ENCODE results near the gene CCDC40.
"Not testable (repeated sequence)": the region's sequence is repeated elsewhere in the genome, so short reads cannot be mapped to it uniquely, and the experiment has no call there.

The CCDC40 gene

GRCh38 chr17:80087346-80088265 is 51.2 kb downstream of the CCDC40 start:
- DNase-seq = no peak

- no peak for DNase-seq
These were observed 53.3 kb downstream of the CCDC40 start for GRCh38 chr17:80089762-80090161.

DNA sequence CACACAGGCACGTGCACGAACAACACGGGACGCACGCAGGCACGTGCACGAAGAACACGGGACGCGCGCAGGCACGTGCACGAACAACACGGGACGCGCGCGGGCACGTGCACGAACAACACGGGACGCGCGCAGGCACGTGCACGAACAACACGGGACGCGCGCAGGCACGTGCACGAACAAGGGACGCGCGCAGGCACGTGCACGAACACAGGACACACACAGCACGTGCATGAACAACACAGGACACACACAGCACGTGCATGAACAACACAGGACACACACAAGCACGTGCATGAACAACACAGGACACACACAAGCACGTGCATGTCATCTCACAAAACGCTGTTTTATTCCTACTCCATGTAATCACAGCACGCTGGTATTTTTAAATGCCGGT is 53.7 kb downstream of the CCDC40 start:
- not testable (repeated sequence) for DNase-seq

DNA sequence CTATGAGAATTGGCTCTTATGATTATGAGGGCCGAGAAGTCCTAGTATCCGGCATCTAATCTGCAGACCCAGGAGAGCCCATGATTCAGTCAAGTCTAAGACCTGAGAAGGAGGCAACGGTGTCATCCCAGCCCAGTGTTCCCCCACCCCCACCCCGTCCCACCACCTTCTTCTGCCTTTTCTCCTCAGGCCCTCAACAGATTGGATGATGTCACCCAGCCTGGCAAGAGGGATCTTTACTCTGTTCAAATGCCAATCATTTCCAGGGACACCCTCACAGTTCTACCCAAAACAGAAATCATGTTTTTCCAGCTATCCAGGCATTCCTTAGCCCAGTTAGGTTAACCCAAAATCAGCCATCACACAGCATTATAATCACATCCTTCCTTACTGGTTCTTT is 54.9 kb downstream of the CCDC40 start:
- no peak for DNase-seq

GRCh38 chr17:80092959-80093358 is 56.5 kb downstream of the CCDC40 start:
- DNase-seq = no peak

DNA sequence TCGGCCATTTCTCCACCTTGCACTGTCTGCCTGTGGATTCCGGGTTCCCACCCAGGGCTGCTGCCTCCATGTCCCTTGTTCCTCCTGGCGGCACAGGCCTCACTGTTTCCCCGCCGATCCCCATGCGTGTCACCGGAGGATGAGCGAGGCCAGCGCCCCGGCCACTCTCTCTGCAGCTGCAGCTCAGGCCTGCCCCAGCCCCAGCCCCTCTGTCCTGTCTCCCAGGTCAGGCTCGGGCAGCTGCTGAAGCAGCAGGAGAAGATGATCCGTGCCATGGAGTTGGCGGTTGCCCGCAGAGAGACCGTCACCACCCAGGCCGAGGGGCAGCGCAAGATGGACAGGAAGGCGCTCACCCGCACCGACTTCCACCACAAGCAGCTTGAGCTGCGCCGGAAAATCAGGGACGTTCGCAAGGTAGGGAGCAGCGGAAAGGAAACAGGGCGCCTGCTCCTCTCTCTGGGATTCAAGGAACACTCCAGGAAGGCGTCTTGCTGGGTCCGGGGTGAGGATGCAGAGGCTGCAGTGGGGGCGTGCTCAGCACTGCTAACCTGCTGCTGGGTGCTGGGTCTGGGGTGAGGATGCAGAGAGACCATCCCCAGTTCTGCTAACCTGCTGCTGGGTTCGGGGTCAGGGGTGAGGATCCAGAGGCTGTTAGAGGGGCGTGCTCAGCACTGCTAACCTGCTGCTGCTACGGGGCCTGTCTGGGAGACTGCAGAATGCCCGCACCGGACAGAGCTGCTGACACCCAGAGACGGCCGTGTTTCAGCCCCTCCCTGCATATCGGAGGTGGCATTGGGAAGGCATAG is 58.8 kb downstream of the CCDC40 start:
- no peak for DNase-seq

- no peak for DNase-seq
These were observed 59.5 kb downstream of the CCDC40 start for GRCh38 chr17:80095844-80096475.

DNA sequence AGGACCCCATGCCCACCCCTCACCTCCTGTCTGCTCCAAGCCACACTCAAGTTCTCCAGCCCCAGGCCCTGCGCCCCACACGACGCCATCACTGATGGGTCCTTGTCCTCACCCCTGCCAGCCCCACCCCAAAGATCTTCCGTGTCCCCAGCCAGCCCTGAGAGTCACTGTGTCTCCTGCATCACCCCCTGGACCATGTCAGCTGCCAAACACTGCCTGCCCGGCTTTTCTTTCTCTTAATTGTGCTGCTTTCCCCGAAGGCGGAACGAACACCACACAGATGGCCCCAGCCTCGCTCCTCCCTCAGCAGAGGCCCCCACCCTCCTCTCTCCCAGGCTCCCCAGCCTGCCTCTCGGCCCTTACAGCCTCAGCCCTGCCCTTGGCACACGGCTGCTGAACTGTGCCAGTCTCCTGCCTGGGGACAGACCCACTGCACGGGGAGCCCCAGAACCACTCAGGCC is 60.1 kb downstream of the CCDC40 start:
- DNase-seq = no peak

GRCh38 chr17:80097127-80097621 is 60.7 kb downstream of the CCDC40 start:
- DNase-seq = no peak

GRCh38 chr17:80097844-80098691 is 61.6 kb downstream of the CCDC40 start:
- DNase-seq = no peak

- DNase-seq = no peak
These were observed 63.0 kb downstream of the CCDC40 start for GRCh38 chr17:80099291-80100034.

- DNase-seq = no peak
These were observed 63.5 kb downstream of the CCDC40 start for GRCh38 chr17:80100035-80100323.

GRCh38 chr17:80101011-80101945 is 64.8 kb downstream of the CCDC40 start, which contains the start of gene GAA:
GAA (plus strand) TSS chr17:80101581; CDS start chr17:80104587, 3,006 bp downstream.
- peak; percentile 92 for DNase-seq

DNA sequence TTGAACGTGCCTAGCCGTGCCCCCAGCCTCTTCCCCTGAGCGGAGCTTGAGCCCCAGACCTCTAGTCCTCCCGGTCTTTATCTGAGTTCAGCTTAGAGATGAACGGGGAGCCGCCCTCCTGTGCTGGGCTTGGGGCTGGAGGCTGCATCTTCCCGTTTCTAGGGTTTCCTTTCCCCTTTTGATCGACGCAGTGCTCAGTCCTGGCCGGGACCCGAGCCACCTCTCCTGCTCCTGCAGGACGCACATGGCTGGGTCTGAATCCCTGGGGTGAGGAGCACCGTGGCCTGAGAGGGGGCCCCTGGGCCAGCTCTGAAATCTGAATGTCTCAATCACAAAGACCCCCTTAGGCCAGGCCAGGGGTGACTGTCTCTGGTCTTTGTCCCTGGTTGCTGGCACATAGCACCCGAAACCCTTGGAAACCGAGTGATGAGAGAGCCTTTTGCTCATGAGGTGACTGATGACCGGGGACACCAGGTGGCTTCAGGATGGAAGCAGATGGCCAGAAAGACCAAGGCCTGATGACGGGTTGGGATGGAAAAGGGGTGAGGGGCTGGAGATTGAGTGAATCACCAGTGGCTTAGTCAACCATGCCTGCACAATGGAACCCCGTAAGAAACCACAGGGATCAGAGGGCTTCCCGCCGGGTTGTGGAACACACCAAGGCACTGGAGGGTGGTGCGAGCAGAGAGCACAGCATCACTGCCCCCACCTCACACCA is 65.7 kb downstream of the CCDC40 start:
- DNase-seq = no peak

DNA sequence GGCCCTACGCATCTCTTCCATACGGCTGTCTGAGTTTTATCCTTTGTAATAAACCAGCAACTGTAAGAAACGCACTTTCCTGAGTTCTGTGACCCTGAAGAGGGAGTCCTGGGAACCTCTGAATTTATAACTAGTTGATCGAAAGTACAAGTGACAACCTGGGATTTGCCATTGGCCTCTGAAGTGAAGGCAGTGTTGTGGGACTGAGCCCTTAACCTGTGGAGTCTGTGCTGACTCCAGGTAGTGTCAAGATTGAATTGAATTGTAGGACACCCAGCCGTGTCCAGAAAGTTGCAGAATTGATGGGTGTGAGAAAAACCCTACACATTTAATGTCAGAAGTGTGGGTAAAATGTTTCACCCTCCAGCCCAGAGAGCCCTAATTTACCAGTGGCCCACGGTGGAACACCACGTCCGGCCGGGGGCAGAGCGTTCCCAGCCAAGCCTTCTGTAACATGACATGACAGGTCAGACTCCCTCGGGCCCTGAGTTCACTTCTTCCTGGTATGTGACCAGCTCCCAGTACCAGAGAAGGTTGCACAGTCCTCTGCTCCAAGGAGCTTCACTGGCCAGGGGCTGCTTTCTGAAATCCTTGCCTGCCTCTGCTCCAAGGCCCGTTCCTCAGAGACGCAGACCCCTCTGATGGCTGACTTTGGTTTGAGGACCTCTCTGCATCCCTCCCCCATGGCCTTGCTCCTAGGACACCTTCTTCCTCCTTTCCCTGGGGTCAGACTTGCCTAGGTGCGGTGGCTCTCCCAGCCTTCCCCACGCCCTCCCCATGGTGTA is 66.4 kb downstream of the CCDC40 start:
- DNase-seq = no peak

- DNase-seq = no peak
These were observed 67.1 kb downstream of the CCDC40 start for GRCh38 chr17:80103449-80104085.

DNA sequence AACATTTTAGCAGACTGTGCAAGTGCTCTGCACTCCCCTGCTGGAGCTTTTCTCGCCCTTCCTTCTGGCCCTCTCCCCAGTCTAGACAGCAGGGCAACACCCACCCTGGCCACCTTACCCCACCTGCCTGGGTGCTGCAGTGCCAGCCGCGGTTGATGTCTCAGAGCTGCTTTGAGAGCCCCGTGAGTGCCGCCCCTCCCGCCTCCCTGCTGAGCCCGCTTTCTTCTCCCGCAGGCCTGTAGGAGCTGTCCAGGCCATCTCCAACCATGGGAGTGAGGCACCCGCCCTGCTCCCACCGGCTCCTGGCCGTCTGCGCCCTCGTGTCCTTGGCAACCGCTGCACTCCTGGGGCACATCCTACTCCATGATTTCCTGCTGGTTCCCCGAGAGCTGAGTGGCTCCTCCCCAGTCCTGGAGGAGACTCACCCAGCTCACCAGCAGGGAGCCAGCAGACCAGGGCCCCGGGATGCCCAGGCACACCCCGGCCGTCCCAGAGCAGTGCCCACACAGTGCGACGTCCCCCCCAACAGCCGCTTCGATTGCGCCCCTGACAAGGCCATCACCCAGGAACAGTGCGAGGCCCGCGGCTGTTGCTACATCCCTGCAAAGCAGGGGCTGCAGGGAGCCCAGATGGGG is 68.0 kb downstream of the CCDC40 start:
- DNase-seq = no peak

DNA sequence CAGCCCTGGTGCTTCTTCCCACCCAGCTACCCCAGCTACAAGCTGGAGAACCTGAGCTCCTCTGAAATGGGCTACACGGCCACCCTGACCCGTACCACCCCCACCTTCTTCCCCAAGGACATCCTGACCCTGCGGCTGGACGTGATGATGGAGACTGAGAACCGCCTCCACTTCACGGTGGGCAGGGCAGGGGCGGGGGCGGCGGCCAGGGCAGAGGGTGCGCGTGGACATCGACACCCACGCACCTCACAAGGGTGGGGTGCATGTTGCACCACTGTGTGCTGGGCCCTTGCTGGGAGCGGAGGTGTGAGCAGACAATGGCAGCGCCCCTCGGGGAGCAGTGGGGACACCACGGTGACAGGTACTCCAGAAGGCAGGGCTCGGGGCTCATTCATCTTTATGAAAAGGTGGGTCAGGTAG is 68.5 kb downstream of the CCDC40 start:
- no peak for DNase-seq
